Fibroblast of mammary gland (primary cell): ENCODE measurements around the gene PTGR1.

Source experiments
- DNase-seq: peaks from one replicate; pipeline ENCODE4 v3.0.0-alpha.2; 2010; ENCODE audit warnings: low read depth
- H3K4me3 ChIP-seq: 2 replicates; pipeline ENCODE4 v1.5.1; 2011; ENCODE audit warnings: low read depth, mild to moderate bottlenecking, low read length, moderate library complexity; ENCODE audit not compliant: control insufficient read depth
- TF ChIP-seq, protein P1 (sequence below): conservative IDR thresholded peaks from 2 replicates; pipeline ENCODE4 v1.5.1; 2011; ENCODE audit warnings: low read depth, low read length, inconsistent platforms; ENCODE audit not compliant: control insufficient read depth, insufficient read depth

PTGR1 gene

DNA sequence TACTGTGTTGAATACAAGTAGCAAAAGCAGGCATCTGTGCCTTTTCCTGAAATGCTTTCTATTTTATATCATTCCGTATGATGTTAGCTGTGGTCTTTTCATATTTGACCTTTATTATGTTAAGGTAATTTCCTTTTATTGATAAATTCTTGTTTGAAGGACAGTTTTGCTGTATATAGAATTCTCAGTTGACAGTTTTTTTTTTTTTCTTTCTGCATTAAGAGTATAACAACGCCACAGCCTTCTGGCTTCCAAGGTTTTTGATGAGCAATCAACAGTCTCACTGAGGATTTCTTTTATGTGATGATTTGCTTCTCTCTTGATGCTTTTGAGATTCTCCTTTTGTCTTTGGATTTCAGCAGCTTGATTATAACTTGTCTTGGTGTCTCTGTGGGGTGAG is 50.8 kb downstream of the PTGR1 start:
- TF ChIP-seq, protein P1, sequence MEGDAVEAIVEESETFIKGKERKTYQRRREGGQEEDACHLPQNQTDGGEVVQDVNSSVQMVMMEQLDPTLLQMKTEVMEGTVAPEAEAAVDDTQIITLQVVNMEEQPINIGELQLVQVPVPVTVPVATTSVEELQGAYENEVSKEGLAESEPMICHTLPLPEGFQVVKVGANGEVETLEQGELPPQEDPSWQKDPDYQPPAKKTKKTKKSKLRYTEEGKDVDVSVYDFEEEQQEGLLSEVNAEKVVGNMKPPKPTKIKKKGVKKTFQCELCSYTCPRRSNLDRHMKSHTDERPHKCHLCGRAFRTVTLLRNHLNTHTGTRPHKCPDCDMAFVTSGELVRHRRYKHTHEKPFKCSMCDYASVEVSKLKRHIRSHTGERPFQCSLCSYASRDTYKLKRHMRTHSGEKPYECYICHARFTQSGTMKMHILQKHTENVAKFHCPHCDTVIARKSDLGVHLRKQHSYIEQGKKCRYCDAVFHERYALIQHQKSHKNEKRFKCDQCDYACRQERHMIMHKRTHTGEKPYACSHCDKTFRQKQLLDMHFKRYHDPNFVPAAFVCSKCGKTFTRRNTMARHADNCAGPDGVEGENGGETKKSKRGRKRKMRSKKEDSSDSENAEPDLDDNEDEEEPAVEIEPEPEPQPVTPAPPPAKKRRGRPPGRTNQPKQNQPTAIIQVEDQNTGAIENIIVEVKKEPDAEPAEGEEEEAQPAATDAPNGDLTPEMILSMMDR = no peak
- H3K4me3 ChIP-seq = no peak overlapping the region
- DNase-seq = no peak

GRCh38 chr9:111542497-111543254 is 56.8 kb downstream of the PTGR1 start:
- H3K4me3 ChIP-seq = no peak overlapping the region
- DNase-seq = no peak
- TF ChIP-seq, protein P1 = no peak

GRCh38 chr9:111533099-111533790 is 66.2 kb downstream of the PTGR1 start:
- DNase-seq = peak; percentile 47
- H3K4me3 ChIP-seq = no peak overlapping the region
- TF ChIP-seq, protein P1 = no peak

DNA sequence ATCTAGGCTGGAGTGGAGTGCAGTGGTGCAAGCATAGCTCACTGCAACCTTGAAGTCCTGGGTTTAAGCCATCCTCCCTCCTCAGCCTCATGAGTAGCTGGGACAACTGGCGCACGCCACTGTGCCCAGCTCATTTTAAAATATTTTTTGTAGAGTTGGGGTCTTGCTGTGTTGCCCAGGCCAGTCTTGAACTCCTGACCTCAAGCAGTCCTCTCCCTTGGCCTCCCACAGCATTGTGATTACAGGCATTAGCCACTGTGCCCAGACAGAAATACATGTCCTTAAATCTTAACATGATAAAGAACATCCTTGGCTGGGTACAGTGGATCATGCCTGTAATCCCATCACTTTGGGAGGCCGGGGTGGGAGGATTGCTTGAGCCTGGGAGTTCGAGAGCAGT is 67.7 kb downstream of the PTGR1 start:
- no peak overlapping the region for H3K4me3 ChIP-seq
- DNase-seq = no peak
- TF ChIP-seq, protein P1 = no peak

DNA sequence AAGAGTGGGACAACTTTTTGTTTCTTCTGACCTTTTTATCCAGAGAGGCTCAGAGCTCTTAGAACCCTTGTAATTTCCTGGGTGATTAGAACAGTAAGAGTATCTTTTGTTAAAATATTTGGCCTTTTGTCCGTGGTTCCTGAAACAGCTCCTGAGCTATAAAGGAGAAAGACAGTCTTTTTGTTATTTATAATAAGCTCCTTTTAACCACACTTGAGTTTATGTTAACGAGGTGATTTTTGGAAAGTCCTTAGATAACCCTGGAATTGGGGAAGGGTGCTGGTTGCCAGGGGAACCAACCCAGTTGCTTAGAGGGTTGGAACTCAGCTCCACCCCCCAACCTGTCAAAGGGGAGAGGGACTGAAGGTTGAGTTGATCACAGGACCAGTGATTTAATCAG is 69.7 kb downstream of the PTGR1 start:
- no peak overlapping the region for H3K4me3 ChIP-seq
- DNase-seq = no peak
- TF ChIP-seq, protein P1 = no peak

- TF ChIP-seq, protein P1 = no peak
- H3K4me3 ChIP-seq = no peak overlapping the region
- DNase-seq = no peak
Measured at GRCh38 chr9:111527347-111527746, 72.1 kb downstream of the PTGR1 start.
